WTC11 (cell line): ENCODE measurements around the gene IGLL1.

Experiments
- MYBL2 ChIP-seq: sonication (generic); formaldehyde crosslinking; IDR thresholded peaks from 2 replicates; pipeline ENCODE4 v1.8.1; 2023; ENCODE audit warnings: mild to moderate bottlenecking, moderate library complexity, missing genetic modification reagents
- TF ChIP-seq, protein P1 (sequence below): fragments of 200-600 bp; IDR thresholded peaks from 2 replicates; pipeline ENCODE4 v1.8.0; 2022; ENCODE audit warnings: antibody characterized with exemption
- TF ChIP-seq, protein P2 (sequence below): fragments of 250-450 bp; sonication (Bioruptor Pico); IDR thresholded peaks from 2 replicates; pipeline ENCODE4 v1.9.0; 2021; ENCODE audit warnings: mild to moderate bottlenecking, borderline replicate concordance

DNA sequence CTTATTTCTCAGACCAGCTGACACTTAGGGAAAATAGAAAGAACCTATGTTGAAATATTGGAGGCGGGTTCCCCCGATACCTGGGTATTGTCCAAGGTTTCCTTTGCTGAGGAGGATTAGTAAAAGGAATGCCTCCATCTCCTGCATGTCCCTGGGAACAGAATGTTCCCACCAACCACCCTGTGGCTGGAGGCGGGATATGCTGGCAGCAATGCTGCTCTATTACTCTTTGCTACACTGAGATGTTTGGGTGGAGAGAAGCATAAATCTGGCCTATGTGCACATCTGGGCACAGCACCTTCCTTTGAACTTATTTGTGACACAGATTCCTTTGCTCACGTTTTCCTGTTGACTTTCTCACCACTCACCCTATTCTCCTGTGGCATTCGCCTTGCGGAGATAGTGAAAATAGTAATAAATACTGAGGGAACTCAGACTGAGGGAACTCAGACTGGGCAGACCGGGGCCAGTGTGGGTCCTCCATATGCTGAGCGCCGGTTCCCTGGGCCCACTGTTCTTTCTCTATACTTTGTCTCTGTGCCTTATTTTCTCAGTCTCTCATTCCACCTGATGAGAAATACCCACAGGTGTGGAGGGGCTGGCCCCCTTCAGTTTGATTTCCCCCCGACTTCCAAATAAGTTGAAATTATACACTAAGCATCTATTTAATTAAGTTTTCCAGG is 32.1 kb downstream of the IGLL1 start:
- no peak for TF ChIP-seq MYBL2 (CRISPR knock-in tag)
- TF ChIP-seq, protein P1, sequence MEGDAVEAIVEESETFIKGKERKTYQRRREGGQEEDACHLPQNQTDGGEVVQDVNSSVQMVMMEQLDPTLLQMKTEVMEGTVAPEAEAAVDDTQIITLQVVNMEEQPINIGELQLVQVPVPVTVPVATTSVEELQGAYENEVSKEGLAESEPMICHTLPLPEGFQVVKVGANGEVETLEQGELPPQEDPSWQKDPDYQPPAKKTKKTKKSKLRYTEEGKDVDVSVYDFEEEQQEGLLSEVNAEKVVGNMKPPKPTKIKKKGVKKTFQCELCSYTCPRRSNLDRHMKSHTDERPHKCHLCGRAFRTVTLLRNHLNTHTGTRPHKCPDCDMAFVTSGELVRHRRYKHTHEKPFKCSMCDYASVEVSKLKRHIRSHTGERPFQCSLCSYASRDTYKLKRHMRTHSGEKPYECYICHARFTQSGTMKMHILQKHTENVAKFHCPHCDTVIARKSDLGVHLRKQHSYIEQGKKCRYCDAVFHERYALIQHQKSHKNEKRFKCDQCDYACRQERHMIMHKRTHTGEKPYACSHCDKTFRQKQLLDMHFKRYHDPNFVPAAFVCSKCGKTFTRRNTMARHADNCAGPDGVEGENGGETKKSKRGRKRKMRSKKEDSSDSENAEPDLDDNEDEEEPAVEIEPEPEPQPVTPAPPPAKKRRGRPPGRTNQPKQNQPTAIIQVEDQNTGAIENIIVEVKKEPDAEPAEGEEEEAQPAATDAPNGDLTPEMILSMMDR, result no peak
- TF ChIP-seq, protein P2, sequence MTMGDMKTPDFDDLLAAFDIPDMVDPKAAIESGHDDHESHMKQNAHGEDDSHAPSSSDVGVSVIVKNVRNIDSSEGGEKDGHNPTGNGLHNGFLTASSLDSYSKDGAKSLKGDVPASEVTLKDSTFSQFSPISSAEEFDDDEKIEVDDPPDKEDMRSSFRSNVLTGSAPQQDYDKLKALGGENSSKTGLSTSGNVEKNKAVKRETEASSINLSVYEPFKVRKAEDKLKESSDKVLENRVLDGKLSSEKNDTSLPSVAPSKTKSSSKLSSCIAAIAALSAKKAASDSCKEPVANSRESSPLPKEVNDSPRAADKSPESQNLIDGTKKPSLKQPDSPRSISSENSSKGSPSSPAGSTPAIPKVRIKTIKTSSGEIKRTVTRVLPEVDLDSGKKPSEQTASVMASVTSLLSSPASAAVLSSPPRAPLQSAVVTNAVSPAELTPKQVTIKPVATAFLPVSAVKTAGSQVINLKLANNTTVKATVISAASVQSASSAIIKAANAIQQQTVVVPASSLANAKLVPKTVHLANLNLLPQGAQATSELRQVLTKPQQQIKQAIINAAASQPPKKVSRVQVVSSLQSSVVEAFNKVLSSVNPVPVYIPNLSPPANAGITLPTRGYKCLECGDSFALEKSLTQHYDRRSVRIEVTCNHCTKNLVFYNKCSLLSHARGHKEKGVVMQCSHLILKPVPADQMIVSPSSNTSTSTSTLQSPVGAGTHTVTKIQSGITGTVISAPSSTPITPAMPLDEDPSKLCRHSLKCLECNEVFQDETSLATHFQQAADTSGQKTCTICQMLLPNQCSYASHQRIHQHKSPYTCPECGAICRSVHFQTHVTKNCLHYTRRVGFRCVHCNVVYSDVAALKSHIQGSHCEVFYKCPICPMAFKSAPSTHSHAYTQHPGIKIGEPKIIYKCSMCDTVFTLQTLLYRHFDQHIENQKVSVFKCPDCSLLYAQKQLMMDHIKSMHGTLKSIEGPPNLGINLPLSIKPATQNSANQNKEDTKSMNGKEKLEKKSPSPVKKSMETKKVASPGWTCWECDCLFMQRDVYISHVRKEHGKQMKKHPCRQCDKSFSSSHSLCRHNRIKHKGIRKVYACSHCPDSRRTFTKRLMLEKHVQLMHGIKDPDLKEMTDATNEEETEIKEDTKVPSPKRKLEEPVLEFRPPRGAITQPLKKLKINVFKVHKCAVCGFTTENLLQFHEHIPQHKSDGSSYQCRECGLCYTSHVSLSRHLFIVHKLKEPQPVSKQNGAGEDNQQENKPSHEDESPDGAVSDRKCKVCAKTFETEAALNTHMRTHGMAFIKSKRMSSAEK (CRISPR knock-in tag), result no peak
